SK-N-MC (cell line): Measurements from ENCODE around the gene USP17L12.
"Not testable (repeated sequence)": the region's sequence is repeated elsewhere in the genome, so short reads cannot be mapped to it uniquely, and the experiment has no call there.

ENCODE experiments used
- EZH2 ChIP-seq: fragments of 200-600 bp; sonication (generic); IDR thresholded peaks from one replicate; pipeline ENCODE4 v1.6.1; 2017; ENCODE audit warnings: antibody characterized with exemption
- FOXP2 ChIP-seq: optimal IDR thresholded peaks from 2 replicates; pipeline ENCODE3; 2011; ENCODE audit warnings: mild to moderate bottlenecking, moderate library complexity; ENCODE audit not compliant: insufficient read depth; ENCODE audit errors: extremely low read length, control extremely low read depth
- POLR2AphosphoS5 ChIP-seq: IDR thresholded peaks from 2 replicates; pipeline ENCODE4 v1.6.1; 2012; ENCODE audit warnings: mild to moderate bottlenecking, low read depth, low read length, borderline replicate concordance

- not testable (repeated sequence) for TF ChIP-seq EZH2, POLR2AphosphoS5, FOXP2
Measured at GRCh38 chr4:9267319-9267718, 47.4 kb downstream of the USP17L12 start, which contains the start of gene USP17L22.
